Trophoblast cell (in vitro differentiated cells and primary cell): Measurements from ENCODE around the gene ANKS6. TPM values are rescaled to one million over a fixed set of nuclear protein-coding genes. Genes with fewer than 3 reads are reported as not detected.

Experiments
- DNase-seq, 2 donors: peaks; one replicate each; pipeline ENCODE4 v3.0.0-alpha.2; 2016
- H2AFZ ChIP-seq: 2 replicates; pipeline ENCODE4 v1.6.1; 2013; ENCODE audit warnings: low read length, moderate library complexity, mild to moderate bottlenecking; ENCODE audit not compliant: insufficient read depth, poor library complexity
- H2AK5ac ChIP-seq: 2 replicates; pipeline ENCODE4 v1.6.1; 2013; ENCODE audit warnings: mild to moderate bottlenecking, low read length
- H2BK120ac ChIP-seq: 2 replicates; pipeline ENCODE4 v1.6.1; 2013; ENCODE audit warnings: low read length, mild to moderate bottlenecking, moderate library complexity; ENCODE audit not compliant: insufficient read depth, poor library complexity
- H2BK12ac ChIP-seq: 2 replicates; pipeline ENCODE4 v1.6.1; 2013; ENCODE audit warnings: mild to moderate bottlenecking, low read length, moderate library complexity
- H2BK5ac ChIP-seq: 2 replicates; pipeline ENCODE4 v1.6.1; 2013; ENCODE audit warnings: low read length, low read depth, moderate library complexity, mild to moderate bottlenecking; ENCODE audit not compliant: poor library complexity
- H3K14ac ChIP-seq: 2 replicates; pipeline ENCODE4 v1.6.1; 2013; ENCODE audit warnings: mild to moderate bottlenecking, low read length
- H3K18ac ChIP-seq: 2 replicates; pipeline ENCODE4 v1.6.1; 2013; ENCODE audit warnings: mild to moderate bottlenecking, low read length
- H3K23ac ChIP-seq: 2 replicates; pipeline ENCODE4 v1.6.1; 2013; ENCODE audit warnings: low read length
- H3K27ac ChIP-seq: 2 replicates; pipeline ENCODE4 v1.5.1; 2013; ENCODE audit warnings: low read depth, mild to moderate bottlenecking, inconsistent platforms, low read length, moderate library complexity
- H3K27me3 ChIP-seq: 2 replicates; pipeline ENCODE4 v1.6.1; 2013; ENCODE audit warnings: inconsistent platforms, mild to moderate bottlenecking, low read length, moderate library complexity; ENCODE audit not compliant: insufficient read depth
- H3K36me3 ChIP-seq, 2 experiments: 1 replicate in 1 of 2; 2 replicates in 1 of 2; pipeline ENCODE4 v1.6.1; 2013; ENCODE audit warnings: low read length in 2 of 2, mild to moderate bottlenecking in 2 of 2, moderate library complexity in 1 of 2; ENCODE audit not compliant: insufficient read depth in 2 of 2, control insufficient read depth in 1 of 2
- H3K4ac ChIP-seq: 2 replicates; pipeline ENCODE4 v1.6.1; 2013; ENCODE audit warnings: low read depth, mild to moderate bottlenecking, low read length, moderate library complexity
- H3K4me1 ChIP-seq, 2 experiments: 1 replicate in 1 of 2; 2 replicates in 1 of 2; pipeline ENCODE4 v1.6.1; 2013; ENCODE audit warnings: low read length in 2 of 2, mild to moderate bottlenecking in 2 of 2, moderate library complexity in 1 of 2; ENCODE audit not compliant: insufficient read depth in 2 of 2, control insufficient read depth in 1 of 2
- H3K4me2 ChIP-seq: 2 replicates; pipeline ENCODE4 v1.6.1; 2013; ENCODE audit warnings: inconsistent platforms, mild to moderate bottlenecking, low read length, moderate library complexity
- H3K4me3 ChIP-seq: 2 replicates; pipeline ENCODE4 v1.5.1; 2013; ENCODE audit warnings: mild to moderate bottlenecking, low read depth, low read length, inconsistent platforms
- H3K79me1 ChIP-seq: one replicate; pipeline ENCODE4 v1.6.1; 2013; ENCODE audit warnings: low read length
- H3K79me2 ChIP-seq: 2 replicates; pipeline ENCODE4 v1.6.1; 2013; ENCODE audit warnings: low read length, mild to moderate bottlenecking; ENCODE audit not compliant: control insufficient read depth, insufficient read depth, poor library complexity
- H3K9ac ChIP-seq: 2 replicates; pipeline ENCODE4 v1.6.1; 2013; ENCODE audit warnings: mild to moderate bottlenecking, low read length
- H3K9me3 ChIP-seq: 2 replicates; pipeline ENCODE4 v1.6.1; 2013; ENCODE audit warnings: low read depth, mild to moderate bottlenecking, control low read depth, inconsistent platforms, low read length; ENCODE audit not compliant: insufficient read depth
- H4K12ac ChIP-seq: 2 replicates; pipeline ENCODE4 v1.6.1; 2013; ENCODE audit warnings: low read depth, mild to moderate bottlenecking, low read length, moderate library complexity
- H4K8ac ChIP-seq: 2 replicates; pipeline ENCODE4 v1.6.1; 2013; ENCODE audit warnings: low read depth, mild to moderate bottlenecking, low read length, moderate library complexity
- H4K91ac ChIP-seq: one replicate; pipeline ENCODE4 v1.6.1; 2013; ENCODE audit warnings: low read depth, mild to moderate bottlenecking, low read length, moderate library complexity
- WGBS: extraction: QIAGEN DNeasy Blood & Tissue Kit; methylation state at CpG from one replicate; pipeline ENCODE4 v1.1.7; 2013; ENCODE audit warnings: missing lambda C conversion rate; ENCODE audit not compliant: insufficient read length, insufficient coverage; ENCODE audit errors: extremely low coverage; 5-methylcytosine and 5-hydroxymethylcytosine counted together
- polyA plus RNA-seq: library from polyadenylated mRNA; stranded (reverse); fragments of 200-250 nt; gene quantifications from 2 replicates; pipeline ENCODE4 v1.2.3, GENCODE V29; 2013

The ANKS6 gene
- 12.1 TPM in 2 replicates for polyA plus RNA-seq

- Histone ChIP-seq H3K79me1 (peaks cover 8% of the 10 kb centered on the region), H2AFZ (peak within 1 kb of the TSS; percentile 85), H3K4me3 (peak within 1 kb of the TSS; percentile 83), H3K4me1 (peaks cover 7 to 11% of the 10 kb centered on the region in 2 experiments), H3K36me3 (no peaks in the 10 kb centered on the region), H4K12ac (peak within 1 kb of the TSS; percentile 67), H3K9ac (peak within 1 kb of the TSS; percentile 81), H2BK12ac (no peak within 1 kb of the TSS), H2BK5ac (no peak within 1 kb of the TSS), H2AK5ac (no peak within 1 kb of the TSS), H3K4me2 (peak within 1 kb of the TSS; percentile 66), H4K8ac (peak within 1 kb of the TSS; percentile 92), H3K9me3 (peaks cover 2% of the 10 kb centered on the region), H3K79me2 (peaks cover 2% of the 10 kb centered on the region), H2BK120ac (no peak within 1 kb of the TSS), H3K23ac (no peak within 1 kb of the TSS), H3K4ac (peak within 1 kb of the TSS; percentile 61), H3K14ac (peak within 1 kb of the TSS; percentile 91), H3K27me3 (no peaks in the 10 kb centered on the region), H3K27ac (peak within 1 kb of the TSS; percentile 2), H4K91ac (peak within 1 kb of the TSS; percentile 56), H3K18ac (peak within 1 kb of the TSS; percentile 74)
- WGBS: no CpG with 5 or more reads among the region's 86 CpGs
- DNase-seq: peak; percentile 66 to 93
These were observed at the start of gene ANKS6 for GRCh38 chr9:98796364-98797101. Gene ANKS6 (minus strand): TSS chr9:98796555. CDS start chr9:98796491, 64 bp downstream.

GRCh38 chr9:98846081-98846480, 49.7 kb upstream of the ANKS6 start:
- no peak overlapping the region for H2BK5ac ChIP-seq
- H3K9ac ChIP-seq: no peak overlapping the region
- no peaks in the 10 kb centered on the region for H3K4me1 ChIP-seq
- no peak overlapping the region for H3K23ac ChIP-seq
- no peak overlapping the region for H3K4me3 ChIP-seq
- no peak overlapping the region for H4K8ac ChIP-seq
- no peak overlapping the region for H2BK12ac ChIP-seq
- no peak overlapping the region for H3K4me2 ChIP-seq
- no peak overlapping the region for H3K14ac ChIP-seq
- H2BK120ac ChIP-seq: no peak overlapping the region
- DNase-seq: no peak
- H3K79me2 ChIP-seq: no peaks in the 10 kb centered on the region
- no peak overlapping the region for H2AK5ac ChIP-seq
- H3K9me3 ChIP-seq: peaks cover 3% of the 10 kb centered on the region
- no peak overlapping the region for H3K18ac ChIP-seq
- no peak overlapping the region for H4K12ac ChIP-seq
- WGBS: no CpG with 5 or more reads among the region's 5 CpGs
- no peaks in the 10 kb centered on the region for H3K27me3 ChIP-seq
- H4K91ac ChIP-seq: no peak overlapping the region
- H3K79me1 ChIP-seq: no peaks in the 10 kb centered on the region
- no peak overlapping the region for H3K27ac ChIP-seq
- no peak overlapping the region for H2AFZ ChIP-seq
- no peak overlapping the region for H3K4ac ChIP-seq
- H3K36me3 ChIP-seq: no peaks in the 10 kb centered on the region

- no peak overlapping the region for H3K27ac ChIP-seq
- H3K4me1 ChIP-seq: no peaks in the 10 kb centered on the region
- no peak overlapping the region for H3K4ac ChIP-seq
- no peaks in the 10 kb centered on the region for H3K36me3 ChIP-seq
- no peak overlapping the region for H3K14ac ChIP-seq
- H2AFZ ChIP-seq: no peak overlapping the region
- no peak overlapping the region for H2BK5ac ChIP-seq
- no peaks in the 10 kb centered on the region for H3K79me1 ChIP-seq
- H3K18ac ChIP-seq: no peak overlapping the region
- no peak overlapping the region for H4K12ac ChIP-seq
- no peak overlapping the region for H3K9ac ChIP-seq
- H2BK12ac ChIP-seq: no peak overlapping the region
- H3K4me3 ChIP-seq: no peak overlapping the region
- H3K9me3 ChIP-seq: peaks cover 3% of the 10 kb centered on the region
- WGBS: no CpG with 5 or more reads among the region's 7 CpGs
- no peak overlapping the region for H4K91ac ChIP-seq
- no peak overlapping the region for H4K8ac ChIP-seq
- no peak overlapping the region for H3K4me2 ChIP-seq
- no peak overlapping the region for H3K23ac ChIP-seq
- no peaks in the 10 kb centered on the region for H3K79me2 ChIP-seq
- H2AK5ac ChIP-seq: no peak overlapping the region
- no peak for DNase-seq
- H2BK120ac ChIP-seq: no peak overlapping the region
- H3K27me3 ChIP-seq: no peaks in the 10 kb centered on the region
These were observed 46.2 kb upstream of the ANKS6 start for GRCh38 chr9:98842510-98842909.

- DNase-seq: no peak
- no peak overlapping the region for H3K27ac ChIP-seq
- no peak overlapping the region for H2AFZ ChIP-seq
- H2BK120ac ChIP-seq: no peak overlapping the region
- no peak overlapping the region for H3K4me3 ChIP-seq
- H4K91ac ChIP-seq: no peak overlapping the region
- no peak overlapping the region for H3K18ac ChIP-seq
- no peaks in the 10 kb centered on the region for H3K36me3 ChIP-seq
- no peak overlapping the region for H2BK5ac ChIP-seq
- no peaks in the 10 kb centered on the region for H3K4me1 ChIP-seq
- no peak overlapping the region for H2BK12ac ChIP-seq
- WGBS: no CpG with 5 or more reads among the region's 4 CpGs
- H3K9me3 ChIP-seq: no peaks in the 10 kb centered on the region
- H2AK5ac ChIP-seq: no peak overlapping the region
- no peak overlapping the region for H4K8ac ChIP-seq
- H3K79me2 ChIP-seq: no peaks in the 10 kb centered on the region
- H3K4ac ChIP-seq: no peak overlapping the region
- H3K4me2 ChIP-seq: no peak overlapping the region
- H3K27me3 ChIP-seq: no peaks in the 10 kb centered on the region
- no peak overlapping the region for H3K9ac ChIP-seq
- H3K14ac ChIP-seq: no peak overlapping the region
- no peak overlapping the region for H3K23ac ChIP-seq
- H4K12ac ChIP-seq: no peak overlapping the region
- H3K79me1 ChIP-seq: no peaks in the 10 kb centered on the region
These were observed 43.4 kb upstream of the ANKS6 start for GRCh38 chr9:98839724-98840123.
